Hepatocyte (in vitro differentiated cells): Measurements from ENCODE around the gene KIAA1217. TPM values are rescaled to one million over a fixed set of nuclear protein-coding genes. Genes with fewer than 3 reads are reported as not detected.

Source experiments
- DNase-seq: peaks from one replicate; pipeline ENCODE4 v3.0.0-alpha.2; 2016; ENCODE audit warnings: low spot score
- H2AFZ ChIP-seq: fragments of 200-600 bp; sonication (generic); 2 replicates; pipeline ENCODE4 v1.6.0; 2016; ENCODE audit warnings: antibody characterized with exemption, mild to moderate bottlenecking
- H3K27ac ChIP-seq: fragments of 200-600 bp; sonication (generic); 2 replicates; pipeline ENCODE4 v1.5.1; 2016; ENCODE audit warnings: mild to moderate bottlenecking
- H3K27me3 ChIP-seq: fragments of 200-600 bp; sonication (generic); 2 replicates; pipeline ENCODE4 v1.6.1; 2016
- H3K36me3 ChIP-seq: fragments of 200-600 bp; sonication (generic); replicated peaks from 2 replicates; pipeline ENCODE4 v1.5.1; 2016; ENCODE audit warnings: low read depth; ENCODE audit not compliant: insufficient read depth
- H3K4me1 ChIP-seq: fragments of 200-600 bp; sonication (generic); 2 replicates; pipeline ENCODE4 v1.5.1; 2016; ENCODE audit warnings: mild to moderate bottlenecking, moderate library complexity; ENCODE audit not compliant: insufficient read depth
- H3K4me2 ChIP-seq: fragments of 200-600 bp; sonication (generic); 2 replicates; pipeline ENCODE4 v1.6.0; 2016
- H3K4me3 ChIP-seq: fragments of 200-600 bp; sonication (generic); 2 replicates; pipeline ENCODE4 v1.5.1; 2016; ENCODE audit warnings: mild to moderate bottlenecking
- H3K79me2 ChIP-seq: fragments of 200-600 bp; sonication (generic); 2 replicates; pipeline ENCODE4 v1.6.0; 2017; ENCODE audit warnings: mild to moderate bottlenecking
- H3K9me2 ChIP-seq: fragments of 200-600 bp; sonication (generic); replicated peaks from 2 replicates; pipeline ENCODE4 v1.6.0; 2017; ENCODE audit warnings: mild to moderate bottlenecking; ENCODE audit not compliant: insufficient read depth
- H3K9me3 ChIP-seq: fragments of 200-600 bp; sonication (generic); 2 replicates; pipeline ENCODE4 v1.5.1; 2016; ENCODE audit warnings: low read depth, mild to moderate bottlenecking
- H4K20me1 ChIP-seq: fragments of 200-600 bp; sonication (generic); 2 replicates; pipeline ENCODE4 v1.6.0; 2016; ENCODE audit warnings: mild to moderate bottlenecking; ENCODE audit not compliant: insufficient read depth, poor library complexity, severe bottlenecking
- EZH2 ChIP-seq: fragments of 200-600 bp; sonication (generic); IDR thresholded peaks from 2 replicates; pipeline ENCODE4 v1.6.1; 2016; ENCODE audit warnings: antibody characterized with exemption, mild to moderate bottlenecking, borderline replicate concordance
- EZH2phosphoT487 ChIP-seq: fragments of 200-600 bp; sonication (generic); IDR thresholded peaks from one replicate; pipeline ENCODE4 v1.6.1; 2018; ENCODE audit warnings: antibody characterized with exemption, mild to moderate bottlenecking, low read depth, moderate library complexity; ENCODE audit not compliant: unreplicated experiment, severe bottlenecking
- WGBS: methylation state at CpG from one replicate; pipeline ENCODE4 v1.1.6; 2016; ENCODE audit warnings: low lambda C conversion rate; ENCODE audit errors: missing lambda C conversion rate; 5-methylcytosine and 5-hydroxymethylcytosine counted together
- polyA plus RNA-seq: library from polyadenylated mRNA; unstranded; fragments of >200 nt; fragmentation: Nextera tagmentation; extraction: Ambion mirVana; gene quantifications from 2 replicates; pipeline ENCODE4 v1.2.1, GENCODE V29; 2016
- total RNA-seq: library from RNA; depleted of rRNA; stranded (reverse); fragments of >200 nt; gene quantifications from 2 replicates; pipeline ENCODE4 v1.2.3, GENCODE V29; 2014
- TF ChIP-seq, protein P1 (sequence below): fragments of 200-600 bp; sonication (generic); IDR thresholded peaks from 2 replicates; pipeline ENCODE4 v1.5.1; 2016; ENCODE audit warnings: antibody characterized with exemption, mild to moderate bottlenecking; ENCODE audit not compliant: poor library complexity

Gene KIAA1217
- total and polyA plus RNA-seq, 2 experiments from 2014 or later = 31.6 to 33.2 TPM

DNA sequence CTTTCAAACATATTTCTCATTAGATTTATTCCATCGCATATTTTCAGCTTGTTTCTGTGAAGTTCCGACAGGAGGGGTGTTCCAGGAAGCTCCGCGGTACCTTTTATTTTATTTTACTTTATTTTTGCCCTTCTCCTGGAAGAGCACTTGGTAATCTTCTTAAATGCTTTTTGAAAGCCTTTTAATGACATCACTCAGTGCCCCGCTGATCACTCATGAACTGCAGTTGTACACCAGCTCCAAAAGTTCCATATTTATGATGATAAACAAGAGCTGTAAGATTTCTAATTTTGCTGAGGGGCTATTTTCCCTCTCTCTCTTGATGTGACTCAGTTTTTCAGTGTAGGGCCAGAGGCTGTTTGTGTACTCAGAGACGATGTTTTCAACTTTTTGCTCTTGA lies 144.4 kb downstream of the KIAA1217 start:
- H3K79me2 ChIP-seq = peaks cover 24% of the 10 kb centered on the region
- no peak overlapping the region for H3K4me3 ChIP-seq
- TF ChIP-seq, protein P1, sequence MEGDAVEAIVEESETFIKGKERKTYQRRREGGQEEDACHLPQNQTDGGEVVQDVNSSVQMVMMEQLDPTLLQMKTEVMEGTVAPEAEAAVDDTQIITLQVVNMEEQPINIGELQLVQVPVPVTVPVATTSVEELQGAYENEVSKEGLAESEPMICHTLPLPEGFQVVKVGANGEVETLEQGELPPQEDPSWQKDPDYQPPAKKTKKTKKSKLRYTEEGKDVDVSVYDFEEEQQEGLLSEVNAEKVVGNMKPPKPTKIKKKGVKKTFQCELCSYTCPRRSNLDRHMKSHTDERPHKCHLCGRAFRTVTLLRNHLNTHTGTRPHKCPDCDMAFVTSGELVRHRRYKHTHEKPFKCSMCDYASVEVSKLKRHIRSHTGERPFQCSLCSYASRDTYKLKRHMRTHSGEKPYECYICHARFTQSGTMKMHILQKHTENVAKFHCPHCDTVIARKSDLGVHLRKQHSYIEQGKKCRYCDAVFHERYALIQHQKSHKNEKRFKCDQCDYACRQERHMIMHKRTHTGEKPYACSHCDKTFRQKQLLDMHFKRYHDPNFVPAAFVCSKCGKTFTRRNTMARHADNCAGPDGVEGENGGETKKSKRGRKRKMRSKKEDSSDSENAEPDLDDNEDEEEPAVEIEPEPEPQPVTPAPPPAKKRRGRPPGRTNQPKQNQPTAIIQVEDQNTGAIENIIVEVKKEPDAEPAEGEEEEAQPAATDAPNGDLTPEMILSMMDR = no peak
- TF ChIP-seq EZH2 (no peak), EZH2phosphoT487 (no peak)
- H3K4me1 ChIP-seq = peaks cover 12% of the 10 kb centered on the region
- no peaks in the 10 kb centered on the region for H3K27me3 ChIP-seq
- WGBS = 83% methylated on average over 6 of the region's 6 CpGs
- DNase-seq = no peak
- H3K9me3 ChIP-seq = no peaks in the 10 kb centered on the region
- H3K4me2 ChIP-seq = no peak overlapping the region
- H3K9me2 ChIP-seq = no peaks in the 10 kb centered on the region
- no peaks in the 10 kb centered on the region for H3K36me3 ChIP-seq
- H2AFZ ChIP-seq = no peak overlapping the region
- H4K20me1 ChIP-seq = peaks cover 3% of the 10 kb centered on the region
- H3K27ac ChIP-seq = no peak overlapping the region

DNA sequence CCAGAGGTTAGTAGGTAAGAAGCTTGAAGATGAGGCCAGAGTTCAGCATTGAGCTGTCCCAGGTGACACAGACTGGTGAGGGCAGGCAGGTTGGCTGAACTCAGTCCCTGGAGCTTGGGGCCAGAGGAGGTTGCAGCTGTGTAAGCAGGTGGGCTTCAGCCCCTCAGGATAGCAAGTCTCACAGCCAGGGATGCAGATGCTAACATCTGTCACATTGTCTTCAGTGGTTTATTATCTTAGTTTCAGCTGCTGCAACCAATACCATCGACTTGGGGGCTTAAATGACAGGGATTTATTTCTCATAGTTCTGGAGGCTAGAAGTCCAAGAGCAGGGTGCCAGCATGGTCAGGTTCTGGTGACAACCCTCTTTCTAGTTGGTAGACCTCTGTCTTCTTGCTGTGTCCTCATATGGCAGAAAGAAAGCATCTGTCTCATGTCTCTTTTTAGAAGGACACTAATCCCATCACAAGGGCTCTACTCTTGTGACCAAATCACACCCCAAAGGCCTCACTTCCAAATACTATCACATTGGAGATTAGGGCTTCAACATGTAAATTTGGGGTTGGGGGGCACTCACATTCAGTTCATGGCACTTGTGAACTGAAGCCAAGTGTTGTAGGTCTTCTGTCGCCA lies 146.2 kb downstream of the KIAA1217 start:
- TF ChIP-seq EZH2 (no peak), EZH2phosphoT487 (no peak)
- TF ChIP-seq, protein P1 = no peak
- no peaks in the 10 kb centered on the region for H3K36me3 ChIP-seq
- H3K79me2 ChIP-seq = peaks cover 22% of the 10 kb centered on the region
- H3K4me2 ChIP-seq = no peak overlapping the region
- no peak overlapping the region for H3K27ac ChIP-seq
- WGBS = 95% methylated on average over 2 of the region's 2 CpGs
- no peaks in the 10 kb centered on the region for H3K9me3 ChIP-seq
- no peak overlapping the region for H3K4me3 ChIP-seq
- no peak overlapping the region for H2AFZ ChIP-seq
- no peaks in the 10 kb centered on the region for H3K9me2 ChIP-seq
- H3K4me1 ChIP-seq = peaks cover 3% of the 10 kb centered on the region
- H4K20me1 ChIP-seq = peaks cover 3% of the 10 kb centered on the region
- no peak for DNase-seq
- no peaks in the 10 kb centered on the region for H3K27me3 ChIP-seq

DNA sequence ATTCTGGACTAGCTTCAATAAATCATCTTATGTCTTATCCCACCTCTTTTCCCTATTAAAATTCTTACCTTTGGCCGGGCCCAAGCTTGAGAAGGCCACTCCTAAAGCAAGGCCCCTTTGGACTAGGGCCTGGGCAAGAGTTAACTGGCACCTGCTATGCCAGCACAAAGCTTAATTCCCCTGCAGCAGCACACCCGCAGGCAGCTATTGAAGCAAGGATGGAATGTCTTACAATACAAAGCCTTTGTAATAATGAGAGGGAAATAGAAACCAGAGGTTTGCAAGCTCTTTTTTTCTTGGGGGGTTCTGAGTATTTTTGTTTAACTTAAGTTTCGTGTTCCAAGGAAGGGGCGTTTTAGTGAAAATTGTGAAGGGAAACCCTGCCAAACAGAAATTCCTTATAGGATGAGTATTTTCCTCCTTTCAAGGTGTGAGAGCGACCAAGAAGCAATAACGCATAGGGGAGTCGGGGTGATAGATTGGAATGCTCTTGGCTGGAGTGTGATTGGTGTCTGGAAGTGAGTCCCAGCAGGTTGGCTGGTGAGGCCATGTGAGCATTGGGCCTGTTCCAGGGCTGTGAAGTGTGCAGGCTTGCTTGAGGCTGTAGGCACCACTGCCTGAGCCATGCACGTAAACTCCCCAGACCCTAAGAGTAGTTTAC lies 148.5 kb downstream of the KIAA1217 start:
- no peak for TF ChIP-seq EZH2phosphoT487
- TF ChIP-seq, protein P1 = no peak
- TF ChIP-seq EZH2 = no peak
- H2AFZ ChIP-seq = no peak overlapping the region
- no peak overlapping the region for H3K27ac ChIP-seq
- H3K79me2 ChIP-seq = peaks cover 15% of the 10 kb centered on the region
- H3K36me3 ChIP-seq = no peaks in the 10 kb centered on the region
- peaks cover 3% of the 10 kb centered on the region for H4K20me1 ChIP-seq
- no peak overlapping the region for H3K4me3 ChIP-seq
- H3K27me3 ChIP-seq = no peaks in the 10 kb centered on the region
- no peaks in the 10 kb centered on the region for H3K4me1 ChIP-seq
- DNase-seq = no peak
- H3K9me2 ChIP-seq = no peaks in the 10 kb centered on the region
- H3K9me3 ChIP-seq = no peaks in the 10 kb centered on the region
- H3K4me2 ChIP-seq = no peak overlapping the region
- WGBS = 77% methylated on average over 8 of the region's 8 CpGs
